Peyer's patch (tissue), 4 donors: ENCODE measurements around the gene GUCY2F.

Experiments
- CTCF ChIP-seq, 6 experiments: fragments of 450-650 bp in 4 of 6; fragments of 200-600 bp in 2 of 6; sonication (generic) in 1 of 6; IDR thresholded peaks; one replicate each; pipeline ENCODE4 v1.5.1; 2017 to 2019; ENCODE audit warnings: antibody characterized with exemption in 6 of 6, mild to moderate bottlenecking in 3 of 6, moderate library complexity in 1 of 6
- POLR2A ChIP-seq, 2 donors: fragments of 450-650 bp; IDR thresholded peaks; one replicate each; pipeline ENCODE4 v1.5.1; 2017; ENCODE audit warnings: antibody characterized with exemption in 2 of 2, mild to moderate bottlenecking in 2 of 2, moderate library complexity in 2 of 2

GRCh38 chrX:109357706-109358105, 124.2 kb downstream of the GUCY2F start:
- TF ChIP-seq CTCF (IDR thresholded peaks at IDR 0.05) (no peak), POLR2A (IDR thresholded peaks at IDR 0.05) (no peak)
